Mesenchymal stem cell (in vitro differentiated cells and primary cell): ENCODE measurements around the gene KCNH2.

Experiments used
- DNase-seq: peaks from one replicate; pipeline ENCODE4 v3.0.0-alpha.2; 2013
- H2AFZ ChIP-seq: one replicate; pipeline ENCODE4 v1.6.1; 2013; ENCODE audit warnings: low read depth, mild to moderate bottlenecking, control low read depth, inconsistent platforms, low read length, moderate library complexity
- H2AK5ac ChIP-seq: 2 replicates; pipeline ENCODE4 v1.6.1; 2013; ENCODE audit warnings: low read length, moderate library complexity, mild to moderate bottlenecking, inconsistent platforms; ENCODE audit not compliant: severe bottlenecking
- H2BK120ac ChIP-seq: one replicate; pipeline ENCODE4 v1.6.1; 2013; ENCODE audit warnings: low read depth, mild to moderate bottlenecking, inconsistent platforms, low read length, moderate library complexity
- H2BK12ac ChIP-seq, 2 experiments: one replicate each; pipeline ENCODE4 v1.6.1; 2013; ENCODE audit warnings: inconsistent platforms in 2 of 2, low read length in 2 of 2, mild to moderate bottlenecking in 2 of 2, moderate library complexity in 2 of 2, control low read depth in 1 of 2
- H2BK15ac ChIP-seq: one replicate; pipeline ENCODE4 v1.6.1; 2013; ENCODE audit warnings: mild to moderate bottlenecking, low read depth, inconsistent platforms; ENCODE audit not compliant: poor library complexity, severe bottlenecking
- H2BK5ac ChIP-seq: 2 replicates; pipeline ENCODE4 v1.6.1; 2013; ENCODE audit warnings: low read depth, mild to moderate bottlenecking, low read length, control low read depth, inconsistent platforms; ENCODE audit not compliant: poor library complexity, severe bottlenecking
- H3K14ac ChIP-seq, 2 experiments: one replicate each; pipeline ENCODE4 v1.6.1; 2013; ENCODE audit warnings: inconsistent platforms in 2 of 2, low read length in 2 of 2, control low read depth in 1 of 2, mild to moderate bottlenecking in 1 of 2, moderate library complexity in 1 of 2
- H3K18ac ChIP-seq, 2 experiments: one replicate each; pipeline ENCODE4 v1.6.1; 2013; ENCODE audit warnings: inconsistent platforms in 2 of 2, low read length in 2 of 2, control low read depth in 1 of 2, low read depth in 1 of 2, mild to moderate bottlenecking in 1 of 2
- H3K23ac ChIP-seq, 2 experiments: one replicate each; pipeline ENCODE4 v1.6.1; 2013; ENCODE audit warnings: inconsistent platforms in 2 of 2, low read length in 2 of 2, mild to moderate bottlenecking in 2 of 2, moderate library complexity in 2 of 2, control low read depth in 1 of 2
- H3K27ac ChIP-seq: 2 replicates; pipeline ENCODE4 v1.5.1; 2013; ENCODE audit warnings: mild to moderate bottlenecking, moderate library complexity, low read length, control low read depth, inconsistent platforms; ENCODE audit not compliant: poor library complexity, severe bottlenecking
- H3K27me3 ChIP-seq, 2 experiments: 2 replicates each; pipeline versions ENCODE4 v1.6.1 to v1.7.0; 2013; ENCODE audit warnings: low read length in 2 of 2, mild to moderate bottlenecking in 2 of 2, moderate library complexity in 2 of 2, control low read depth in 1 of 2, inconsistent platforms in 1 of 2; ENCODE audit not compliant: control insufficient read depth in 1 of 2, insufficient read depth in 1 of 2
- H3K36me3 ChIP-seq, 2 experiments: 2 replicates each; pipeline versions ENCODE4 v1.6.1 to v1.7.0; 2013; ENCODE audit warnings: low read length in 2 of 2, control low read depth in 1 of 2, inconsistent platforms in 1 of 2, low read depth in 1 of 2, mild to moderate bottlenecking in 1 of 2; ENCODE audit not compliant: insufficient read depth in 2 of 2, control insufficient read depth in 1 of 2
- H3K4ac ChIP-seq, 2 experiments: one replicate each; pipeline ENCODE4 v1.6.1; 2013; ENCODE audit warnings: inconsistent platforms in 2 of 2, low read length in 2 of 2, mild to moderate bottlenecking in 2 of 2, moderate library complexity in 2 of 2, control low read depth in 1 of 2, low read depth in 1 of 2
- H3K4me1 ChIP-seq: 2 replicates; pipeline ENCODE4 v1.6.1; 2013; ENCODE audit warnings: low read depth, low read length, control low read depth; ENCODE audit not compliant: control insufficient read depth, insufficient read depth
- H3K4me2 ChIP-seq: 2 replicates; pipeline ENCODE4 v1.6.1; 2013; ENCODE audit warnings: low read length, mild to moderate bottlenecking, inconsistent platforms; ENCODE audit not compliant: poor library complexity, severe bottlenecking
- H3K4me3 ChIP-seq, 2 experiments: 2 replicates each; pipeline versions ENCODE4 v1.5.1 to v1.7.0; 2013; ENCODE audit warnings: low read length in 2 of 2, mild to moderate bottlenecking in 2 of 2, control low read depth in 1 of 2, low read depth in 1 of 2; ENCODE audit not compliant: insufficient read depth in 1 of 2
- H3K79me1 ChIP-seq: replicated peaks from 2 replicates; pipeline ENCODE4 v1.6.1; 2013; ENCODE audit warnings: mild to moderate bottlenecking, control low read depth, low read length, inconsistent platforms; ENCODE audit not compliant: poor library complexity, severe bottlenecking
- H3K9ac ChIP-seq: 2 replicates; pipeline ENCODE4 v1.7.0; 2013; ENCODE audit warnings: mild to moderate bottlenecking, low read length, moderate library complexity
- H3K9me3 ChIP-seq: 2 replicates; pipeline ENCODE4 v1.7.0; 2013; ENCODE audit warnings: mild to moderate bottlenecking, low read length; ENCODE audit not compliant: control insufficient read depth
- H4K8ac ChIP-seq: one replicate; pipeline ENCODE4 v1.6.1; 2013; ENCODE audit warnings: inconsistent platforms, mild to moderate bottlenecking, low read length, moderate library complexity
- H4K91ac ChIP-seq: one replicate; pipeline ENCODE4 v1.6.1; 2013; ENCODE audit warnings: mild to moderate bottlenecking, low read length, inconsistent platforms
- WGBS: methylation state at CpG from one replicate; pipeline ENCODE4 v1.1.7; 2013; ENCODE audit warnings: mixed read lengths; 5-methylcytosine and 5-hydroxymethylcytosine counted together

The KCNH2 gene

GRCh38 chr7:150902078-150903033 is 75.8 kb downstream of the KCNH2 start:
- no peak overlapping the region for H4K91ac ChIP-seq
- no peak overlapping the region for H3K23ac ChIP-seq
- no peaks in the 10 kb centered on the region for H3K79me1 ChIP-seq
- H2AFZ ChIP-seq: no peak overlapping the region
- peaks cover 39 to 68% of the 10 kb centered on the region in 2 experiments for H3K27me3 ChIP-seq
- no peak overlapping the region for H2BK120ac ChIP-seq
- H3K4me3 ChIP-seq: no peak overlapping the region
- H2BK12ac ChIP-seq: no peak overlapping the region
- H2AK5ac ChIP-seq: no peak overlapping the region
- H3K9ac ChIP-seq: no peak overlapping the region
- H3K4ac ChIP-seq: no peak overlapping the region
- DNase-seq: no peak
- H3K36me3 ChIP-seq: no peaks in the 10 kb centered on the region
- no peak overlapping the region for H4K8ac ChIP-seq
- 80% methylated on average over 14 of the region's 14 CpGs for WGBS
- H3K4me2 ChIP-seq: no peak overlapping the region
- no peak overlapping the region for H2BK5ac ChIP-seq
- H3K27ac ChIP-seq: no peak overlapping the region
- no peaks in the 10 kb centered on the region for H3K9me3 ChIP-seq
- H3K4me1 ChIP-seq: peaks cover 2% of the 10 kb centered on the region
- H3K18ac ChIP-seq: no peak overlapping the region
- no peak overlapping the region for H3K14ac ChIP-seq
- no peak overlapping the region for H2BK15ac ChIP-seq

GRCh38 chr7:150901160-150902035 is 76.7 kb downstream of the KCNH2 start:
- Histone ChIP-seq H2BK120ac (no peak overlapping the region), H3K27ac (no peak overlapping the region), H3K14ac (no peak overlapping the region), H2AK5ac (no peak overlapping the region), H3K9ac (no peak overlapping the region), H3K4me1 (peaks cover 2% of the 10 kb centered on the region), H3K23ac (no peak overlapping the region), H3K4me3 (no peak overlapping the region), H2BK5ac (no peak overlapping the region), H2BK15ac (no peak overlapping the region), H3K27me3 (peaks cover 49 to 69% of the 10 kb centered on the region in 2 experiments), H4K8ac (no peak overlapping the region), H3K79me1 (no peaks in the 10 kb centered on the region), H3K9me3 (no peaks in the 10 kb centered on the region), H2AFZ (no peak overlapping the region), H4K91ac (no peak overlapping the region), H2BK12ac (no peak overlapping the region), H3K4me2 (no peak overlapping the region), H3K18ac (no peak overlapping the region), H3K36me3 (no peaks in the 10 kb centered on the region), H3K4ac (no peak overlapping the region)
- WGBS: 55% methylated on average over 15 of the region's 15 CpGs
- DNase-seq: no peak

GRCh38 chr7:150900675-150901074 is 77.4 kb downstream of the KCNH2 start:
- no peak overlapping the region for H2AK5ac ChIP-seq
- H3K18ac ChIP-seq: no peak overlapping the region
- H3K4me3 ChIP-seq: no peak overlapping the region
- no peaks in the 10 kb centered on the region for H3K9me3 ChIP-seq
- no peak overlapping the region for H3K4ac ChIP-seq
- 73% methylated on average over 8 of the region's 8 CpGs for WGBS
- H3K27ac ChIP-seq: no peak overlapping the region
- no peak overlapping the region for H2BK15ac ChIP-seq
- no peak overlapping the region for H4K8ac ChIP-seq
- no peak overlapping the region for H2AFZ ChIP-seq
- no peak overlapping the region for H3K9ac ChIP-seq
- no peak overlapping the region for H3K14ac ChIP-seq
- no peak overlapping the region for H3K23ac ChIP-seq
- H3K4me2 ChIP-seq: no peak overlapping the region
- peaks cover 48 to 69% of the 10 kb centered on the region in 2 experiments for H3K27me3 ChIP-seq
- no peaks in the 10 kb centered on the region for H3K36me3 ChIP-seq
- no peak overlapping the region for H4K91ac ChIP-seq
- no peak overlapping the region for H2BK5ac ChIP-seq
- no peaks in the 10 kb centered on the region for H3K79me1 ChIP-seq
- DNase-seq: no peak
- peaks cover 2% of the 10 kb centered on the region for H3K4me1 ChIP-seq
- H2BK120ac ChIP-seq: no peak overlapping the region
- no peak overlapping the region for H2BK12ac ChIP-seq
